ENCODE measurements around the gene DYNC1I1.

The DYNC1I1 gene

DNA sequence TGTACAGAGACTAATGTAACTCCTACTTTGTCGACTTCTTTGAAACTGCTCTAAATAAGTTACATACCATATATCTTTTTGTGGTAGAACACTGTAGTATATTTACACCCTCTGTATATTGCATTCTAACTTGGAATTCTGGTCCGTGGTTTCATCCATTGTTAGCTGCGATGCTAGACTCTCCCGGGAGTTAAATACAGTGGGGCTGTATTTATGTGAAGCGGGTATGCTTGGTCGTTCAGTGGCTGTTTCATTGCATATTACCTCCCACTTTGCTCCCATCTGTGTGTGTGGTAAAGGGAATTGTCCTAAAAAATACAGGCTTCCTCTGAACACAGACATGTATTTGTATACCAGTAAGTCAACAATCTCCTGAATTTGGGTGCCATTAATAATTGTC is 318.4 kb downstream of the DYNC1I1 start:
- DNase-seq = no peak

DNA sequence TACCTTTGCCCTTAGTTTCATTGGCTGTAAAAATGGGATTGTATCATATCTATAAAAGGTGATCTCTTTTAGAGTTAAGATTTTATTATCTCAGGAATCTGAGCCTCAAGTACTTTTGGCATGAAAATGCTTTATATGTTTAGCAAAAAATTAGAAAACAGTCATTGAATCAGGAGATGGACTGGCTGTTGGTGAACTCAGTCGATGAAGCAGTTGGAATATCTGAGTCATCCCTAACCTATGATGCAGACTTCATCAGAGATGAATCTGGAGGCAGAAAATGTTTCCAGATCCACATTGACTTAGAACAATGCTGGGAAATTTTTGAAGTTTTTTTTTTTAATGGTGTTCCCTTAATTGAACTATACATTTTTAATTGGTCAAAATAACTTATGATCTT is 321.1 kb downstream of the DYNC1I1 start:
- DNase-seq = no peak

DNA sequence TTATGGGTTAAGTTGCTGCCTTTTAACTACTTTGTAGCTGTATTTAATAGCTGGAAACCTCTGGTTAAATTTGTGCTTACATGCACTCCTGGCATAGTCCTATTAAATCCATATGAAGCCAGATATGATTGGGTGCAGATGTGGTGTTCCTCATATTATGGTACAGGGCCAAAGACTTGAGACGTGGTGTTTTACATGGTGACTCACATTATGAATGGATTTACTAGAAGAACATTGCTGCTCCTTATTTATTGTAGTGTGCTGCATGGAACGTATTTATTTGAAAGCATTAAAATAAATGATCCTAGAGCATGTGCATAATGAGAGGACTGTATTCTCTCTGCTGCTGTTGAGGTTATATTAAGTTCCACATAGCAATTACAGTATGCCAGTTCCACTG is 325.5 kb downstream of the DYNC1I1 start:
- no peak for DNase-seq

DNA sequence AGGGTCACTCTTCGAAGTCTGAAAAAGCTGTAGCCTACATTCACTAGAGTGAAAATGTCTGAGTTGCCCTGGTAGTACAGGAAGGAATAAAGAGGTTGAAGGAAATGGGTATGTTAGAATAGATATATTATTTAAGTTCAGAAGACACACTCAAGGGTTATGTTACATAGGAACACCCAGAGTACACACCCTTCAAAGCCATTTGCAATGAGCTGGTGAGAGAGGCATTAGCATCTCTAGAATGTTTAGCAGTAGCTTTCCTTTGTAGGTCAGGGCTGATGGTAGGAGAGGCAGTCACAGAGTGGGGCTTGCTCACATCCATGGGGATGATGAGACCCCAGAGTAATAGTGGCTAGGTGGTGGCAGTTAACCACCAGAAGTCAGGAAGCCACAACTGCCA is 328.4 kb downstream of the DYNC1I1 start:
- DNase-seq = no peak

DNA sequence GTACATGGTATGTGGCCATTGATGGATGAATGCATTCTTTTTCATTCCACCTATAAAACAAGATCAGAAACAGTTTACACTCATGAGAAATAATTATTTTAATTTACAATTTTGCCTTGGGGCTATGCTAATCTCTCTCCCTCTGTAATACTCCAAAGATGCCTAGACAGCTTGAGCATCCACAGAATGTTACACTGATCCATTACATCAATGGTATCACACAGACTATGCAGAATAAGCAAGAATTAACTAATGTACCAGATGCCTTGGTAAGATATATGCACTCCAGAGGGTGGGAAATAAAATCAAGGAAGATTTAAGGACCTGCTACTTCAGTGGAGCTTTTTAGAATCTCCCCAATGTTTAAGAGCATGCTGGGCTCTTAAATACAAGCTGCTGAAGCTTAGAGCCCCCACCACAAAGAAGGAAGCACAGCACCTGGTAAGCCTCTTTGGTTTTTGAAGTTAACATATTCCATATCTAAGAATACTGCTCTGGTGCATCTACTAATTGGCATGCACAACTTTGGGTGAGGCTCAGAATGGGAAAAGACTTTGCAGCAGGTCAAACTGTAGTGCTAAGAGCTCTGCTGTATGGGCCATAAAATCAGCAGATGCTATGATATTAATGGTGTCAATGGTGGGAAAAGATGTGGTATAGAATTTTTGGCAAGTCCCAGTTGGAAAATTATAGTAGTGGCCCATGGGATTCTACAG is 329.9 kb downstream of the DYNC1I1 start:
- no peak for DNase-seq

DNA sequence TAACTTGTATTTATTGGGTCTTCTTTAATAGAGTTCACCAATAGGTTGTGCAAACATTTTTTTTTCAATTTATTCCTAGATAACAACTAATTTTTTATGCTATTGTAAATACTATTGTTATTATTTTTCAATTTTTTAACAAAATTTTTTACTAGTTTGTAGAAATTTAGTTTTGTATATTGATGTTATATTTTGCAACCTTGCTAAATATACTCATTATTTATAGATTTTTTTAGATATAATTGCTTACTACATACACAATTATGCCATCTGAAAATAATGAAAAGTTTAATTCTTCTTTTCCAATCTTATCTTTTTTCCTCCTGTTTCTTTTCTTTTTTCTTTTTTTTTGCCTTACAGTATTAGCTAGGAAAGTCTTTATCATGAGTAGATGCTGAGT is 332.6 kb downstream of the DYNC1I1 start:
- DNase-seq = no peak

DNA sequence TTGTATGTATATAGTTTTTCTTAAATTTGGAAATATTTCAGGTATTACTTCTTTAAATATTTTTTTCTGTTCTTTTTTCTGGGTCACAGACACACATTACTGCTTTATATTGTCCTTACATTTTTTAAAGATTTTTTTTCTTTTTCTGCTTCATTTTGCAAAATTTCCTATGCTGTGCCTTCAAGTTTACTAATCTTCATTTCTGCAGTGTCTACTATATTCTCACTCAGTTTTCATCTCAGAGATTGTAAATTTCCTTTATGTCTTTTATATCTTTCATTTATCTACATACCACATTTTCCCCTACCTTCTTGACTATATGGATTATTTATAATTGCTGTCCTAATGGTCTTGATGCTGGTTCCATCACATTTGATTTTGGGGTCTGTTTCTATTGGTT is 339.1 kb downstream of the DYNC1I1 start:
- no peak for DNase-seq

DNA sequence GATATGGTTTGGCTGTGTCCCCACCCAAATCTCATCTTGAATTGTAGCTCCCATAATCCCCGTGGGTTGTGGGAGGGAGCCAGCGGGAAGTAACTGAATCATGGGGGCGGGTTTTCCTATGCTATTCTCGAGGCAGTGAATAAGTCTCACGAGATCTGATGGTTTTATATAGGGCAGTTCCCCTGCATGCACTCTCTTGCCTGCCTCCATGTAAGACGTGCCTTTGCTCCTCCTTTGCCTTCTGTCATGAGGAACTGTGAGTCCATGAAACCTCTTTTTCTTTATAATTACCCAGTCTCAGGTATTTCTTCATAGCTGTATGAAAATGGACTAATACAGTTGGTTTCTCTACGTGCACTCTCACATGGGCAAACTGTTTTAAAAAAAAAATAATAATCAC is 341.8 kb downstream of the DYNC1I1 start:
- DNase-seq = no peak

DNA sequence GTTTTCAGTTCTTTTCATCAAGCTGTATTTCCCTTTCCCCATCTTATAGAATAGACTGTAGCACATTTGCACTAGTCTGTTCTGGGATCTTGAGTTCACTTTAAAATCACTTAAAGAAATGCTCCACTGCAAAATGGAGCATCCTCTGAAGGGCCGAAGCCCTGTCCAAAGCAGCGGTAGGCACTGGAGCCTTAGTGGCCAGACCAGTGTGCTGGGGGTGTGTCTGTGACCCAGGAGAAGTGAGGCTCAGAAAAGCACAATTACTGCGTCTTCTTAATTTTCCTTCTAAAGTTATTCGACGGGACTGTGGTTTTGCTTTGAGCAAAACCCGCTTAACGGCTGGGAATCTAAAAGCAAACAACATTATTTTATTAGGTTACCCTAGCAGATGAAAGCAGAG is 343.8 kb downstream of the DYNC1I1 start:
- DNase-seq = peak; percentile 20

DNA sequence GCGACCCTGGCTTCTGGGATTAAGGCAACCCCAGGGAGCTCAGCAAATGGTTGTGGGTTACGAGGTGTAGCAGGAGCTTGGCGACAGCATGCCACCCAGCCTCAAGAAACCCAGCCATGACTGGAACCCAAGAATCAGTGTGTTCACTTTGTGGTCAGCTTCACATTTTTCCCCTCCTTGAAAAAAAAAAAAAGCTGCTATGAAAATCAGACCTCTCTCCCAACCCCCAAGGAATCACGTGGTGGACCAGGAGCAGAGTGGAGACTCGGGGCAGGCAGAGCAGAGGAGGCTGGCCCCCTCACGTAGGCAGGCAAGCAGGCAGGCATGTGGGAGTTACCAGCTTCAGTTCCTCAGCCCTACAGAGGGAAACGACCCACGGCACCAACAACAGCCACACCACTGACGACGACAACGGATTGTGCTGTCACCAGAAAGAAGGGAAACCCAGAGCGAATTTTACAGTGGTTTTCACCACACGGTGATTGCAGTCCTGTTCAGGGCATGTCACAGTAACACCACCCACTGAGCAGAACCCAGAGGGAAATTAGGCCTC is 346.2 kb downstream of the DYNC1I1 start:
- DNase-seq = no peak

DNA sequence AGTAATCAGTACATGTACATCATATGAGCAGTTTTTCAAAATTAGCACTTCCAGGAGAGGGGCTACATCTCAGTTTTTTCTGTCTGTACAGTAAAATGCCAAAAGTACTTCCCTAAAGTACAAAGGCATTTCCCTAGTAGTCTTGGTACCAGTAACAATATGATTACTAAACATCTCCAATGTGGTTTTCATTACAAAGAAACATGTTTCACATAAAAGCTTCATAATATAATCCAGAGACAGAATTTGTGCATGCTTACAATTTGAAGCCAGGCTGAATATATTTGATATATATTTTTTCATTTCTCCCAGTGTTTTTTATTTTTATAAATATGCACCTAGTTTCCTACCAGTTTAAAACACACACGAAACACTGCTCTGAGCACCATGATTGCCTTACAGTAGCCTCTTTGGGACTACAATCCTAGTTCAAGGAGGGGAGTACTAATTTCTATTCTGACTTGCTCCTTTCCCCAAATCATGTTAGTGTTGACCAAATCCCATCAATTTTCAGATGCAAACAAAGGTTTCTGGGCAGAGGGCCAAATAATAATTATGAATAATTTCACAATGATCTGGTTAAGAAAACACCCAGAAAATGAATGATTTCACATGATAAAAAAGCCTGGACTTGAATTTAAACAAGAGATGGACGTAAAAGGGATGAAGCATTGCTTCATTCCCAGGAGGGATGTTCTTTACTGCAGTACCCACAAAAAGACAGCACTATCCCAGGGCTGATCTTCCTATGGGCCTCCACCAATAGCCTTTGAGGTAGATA is 348.3 kb downstream of the DYNC1I1 start:
- no peak for DNase-seq

DNA sequence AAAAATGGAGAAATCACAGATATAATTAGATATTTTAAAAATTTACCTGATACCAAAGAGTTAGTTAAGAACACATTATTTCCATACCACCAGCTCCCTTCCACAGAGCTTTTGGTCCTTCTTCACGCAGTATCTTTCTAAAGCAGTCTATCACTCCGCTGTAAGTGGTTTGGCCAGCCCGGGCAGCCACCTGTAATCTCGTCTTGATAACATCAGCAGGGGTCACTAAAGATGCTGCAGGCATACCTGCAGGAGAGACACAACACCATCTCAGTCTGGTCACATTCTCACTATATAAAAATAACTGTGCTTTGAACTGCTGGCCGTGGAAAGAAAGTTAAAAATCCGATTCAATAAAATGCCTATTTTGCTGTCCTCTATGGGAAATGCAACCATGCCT is 349.4 kb downstream of the DYNC1I1 start:
- no peak for DNase-seq

DNA sequence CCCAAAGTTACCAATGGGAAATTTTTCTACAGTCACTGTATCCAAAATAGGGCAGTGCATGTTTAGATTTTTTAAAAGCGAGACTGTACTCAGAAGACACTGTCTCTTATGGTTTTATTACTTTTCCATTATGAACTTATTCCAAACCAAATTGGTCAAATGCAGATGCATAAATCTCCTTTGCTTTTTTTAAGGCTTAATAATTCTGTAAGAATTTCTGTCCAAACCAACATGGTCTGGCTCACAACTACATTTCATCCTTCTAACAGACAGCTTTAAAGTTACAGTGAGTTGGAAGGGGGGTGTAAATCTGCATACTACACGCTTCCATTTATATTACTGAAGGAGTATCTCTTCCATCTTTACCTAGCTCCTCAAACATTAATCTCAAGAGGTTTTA is 350.4 kb downstream of the DYNC1I1 start:
- no peak for DNase-seq

DNA sequence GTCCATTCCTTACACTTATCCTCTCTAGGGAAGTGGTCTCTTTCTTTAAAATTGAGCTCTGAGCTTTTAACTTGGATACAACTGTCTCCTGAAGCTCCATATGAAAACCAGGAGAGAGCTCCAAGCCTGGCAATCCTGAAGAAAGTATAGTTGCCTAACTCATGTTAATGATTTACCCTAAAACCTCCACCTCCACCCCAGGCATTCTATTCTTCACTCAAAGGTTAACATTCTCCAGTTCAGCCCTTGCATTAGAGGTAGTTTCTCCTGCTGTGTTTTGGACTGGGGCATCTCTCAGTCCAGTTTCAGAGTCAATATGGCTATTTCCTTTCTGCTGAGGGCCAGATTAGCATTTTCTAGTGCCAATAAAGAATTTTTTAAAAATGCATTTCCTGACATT is 354.0 kb downstream of the DYNC1I1 start:
- no peak for DNase-seq

DNA sequence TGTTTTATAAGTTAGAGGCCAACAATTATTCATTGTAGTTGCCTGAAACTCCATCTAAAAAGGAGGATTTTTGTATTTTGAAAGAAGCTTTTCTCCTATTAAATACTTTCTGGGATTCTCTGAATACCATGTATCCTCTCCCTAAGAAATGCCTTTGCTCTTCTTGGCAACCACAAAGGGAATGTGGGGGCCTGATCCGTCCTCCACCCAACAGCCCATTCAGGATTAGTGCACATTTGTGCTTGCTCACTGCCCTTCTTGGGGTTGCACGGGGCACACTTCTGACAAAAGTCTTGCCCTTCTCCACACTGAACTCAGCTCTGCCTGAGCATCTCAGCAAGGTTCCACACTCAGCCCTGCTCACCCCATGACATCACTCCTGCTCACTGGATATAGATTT is 355.4 kb downstream of the DYNC1I1 start:
- no peak for DNase-seq

DNA sequence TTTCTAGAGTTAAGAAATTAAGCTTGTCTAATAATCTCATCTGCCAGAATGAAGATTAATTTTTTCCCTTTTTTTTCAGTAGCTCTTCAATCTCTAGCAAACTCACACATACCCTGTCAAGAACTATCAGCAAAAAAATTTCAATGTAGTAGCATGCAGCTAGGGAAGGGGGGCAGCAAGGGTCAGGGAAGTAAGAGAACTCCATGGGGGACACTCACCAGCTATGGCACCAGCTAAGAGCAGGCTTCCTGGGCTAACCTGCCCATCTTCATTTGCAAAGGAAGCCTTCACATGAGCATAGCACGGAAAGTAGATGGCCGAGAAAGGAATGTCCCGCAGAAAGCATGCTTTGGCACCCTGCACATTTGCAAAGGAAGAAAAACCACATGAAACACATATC is 359.2 kb downstream of the DYNC1I1 start:
- no peak for DNase-seq

DNA sequence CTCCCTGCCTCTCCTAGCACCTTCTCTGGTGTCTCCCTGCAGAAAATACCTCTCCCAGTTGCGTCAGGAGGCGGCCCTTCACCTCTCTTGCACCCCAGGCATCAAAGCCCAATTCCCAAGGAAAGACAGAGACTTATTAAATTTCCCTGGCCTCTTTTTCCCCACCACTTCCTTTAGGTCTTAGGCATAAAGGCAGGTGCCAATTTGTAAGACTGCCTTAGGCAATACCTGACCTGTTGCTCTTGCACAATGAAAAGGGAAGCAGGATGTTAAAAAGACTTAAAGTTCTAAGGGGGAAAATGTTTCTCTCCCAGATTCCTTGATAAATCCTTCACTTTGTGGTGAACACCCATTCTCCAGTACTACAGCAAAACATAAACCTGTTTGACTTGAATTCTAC is 362.9 kb downstream of the DYNC1I1 start:
- DNase-seq = no peak

DNA sequence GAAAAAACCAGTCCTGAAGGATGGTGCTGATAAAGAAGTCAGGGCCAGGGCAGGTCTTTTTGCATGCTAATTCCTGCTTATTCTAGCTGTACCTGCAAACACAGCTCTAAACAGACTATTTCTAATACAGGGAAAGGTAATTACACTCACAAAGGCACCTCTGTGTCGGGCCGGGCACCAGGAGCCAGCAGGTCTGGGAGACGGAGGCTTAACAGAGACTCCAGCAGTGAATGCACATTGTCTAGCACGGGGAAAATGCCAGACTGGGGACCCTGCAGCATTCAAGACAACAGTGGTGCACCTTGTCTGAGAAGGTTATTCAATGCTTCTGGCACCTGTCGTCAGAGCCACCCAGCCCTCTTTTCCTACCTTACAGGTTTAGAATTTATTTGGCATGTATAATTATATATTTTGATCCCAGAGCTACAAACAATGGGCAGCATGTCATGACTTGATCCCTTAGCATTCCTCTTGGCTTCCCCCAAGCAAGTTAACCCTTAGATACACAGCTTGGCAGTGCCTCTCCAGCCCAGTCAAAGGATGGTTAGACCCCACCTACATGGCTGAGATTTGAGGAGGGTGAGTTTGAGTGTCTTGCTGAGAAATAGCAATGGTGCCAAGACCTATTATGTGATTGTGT is 364.4 kb downstream of the DYNC1I1 start:
- DNase-seq = no peak

DNA sequence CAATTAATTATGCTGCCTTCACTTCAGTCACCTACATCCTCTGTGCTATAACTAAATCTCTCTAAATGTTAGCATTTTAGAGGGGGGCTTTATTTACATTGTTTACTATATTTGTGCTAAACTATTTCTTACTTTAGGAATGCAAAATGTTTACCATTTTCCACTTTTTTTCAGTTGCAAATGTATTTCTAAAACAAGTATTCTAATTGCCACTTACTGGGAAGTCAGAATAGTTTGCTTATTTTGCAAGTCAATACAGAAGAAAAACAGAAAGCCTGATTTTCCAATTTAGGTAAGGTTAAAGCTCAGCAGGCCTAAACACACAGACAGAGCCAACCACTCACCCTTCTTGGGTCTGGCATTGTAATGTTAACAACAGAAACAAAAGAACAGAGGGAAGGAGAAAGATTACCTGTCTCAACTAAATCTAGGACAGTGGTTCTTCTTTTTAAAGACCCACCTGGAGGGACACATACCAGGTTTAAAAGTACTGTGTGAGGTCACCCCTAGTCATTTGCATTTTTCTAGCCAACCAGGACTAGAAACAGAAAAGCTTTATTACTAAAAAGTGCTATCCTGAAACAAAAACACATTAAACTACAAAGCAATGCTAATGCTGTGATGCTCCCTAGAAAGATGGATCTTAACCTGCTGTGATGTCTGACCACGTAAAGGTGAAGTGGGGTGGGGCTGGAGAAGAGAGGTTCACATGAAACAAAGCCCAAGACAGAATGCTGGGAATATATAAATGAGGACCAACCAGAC is 371.3 kb downstream of the DYNC1I1 start:
- DNase-seq = no peak

DNA sequence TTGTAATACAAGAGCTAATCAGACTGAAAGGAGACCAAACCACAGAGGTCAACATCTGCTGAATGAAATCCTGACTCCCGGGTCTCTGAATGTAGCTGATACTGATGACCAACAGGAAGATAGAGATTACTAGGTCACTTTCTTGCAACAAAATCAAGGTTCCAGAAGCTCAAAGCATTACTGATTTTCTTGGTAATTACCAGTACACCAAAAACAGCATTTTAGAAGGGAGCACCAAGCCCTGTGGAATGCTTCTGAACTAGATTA is 371.8 kb downstream of the DYNC1I1 start:
- DNase-seq = no peak
